HG02981 (cell line): ENCODE data around the gene ZDHHC14.
A peak's percentile ranks its signal among the peaks of the same experiment; 100 is the strongest.

Source experiments
- ATAC-seq: cut with Tn5 transposase; IDR thresholded peaks from one replicate; pipeline ENCODE4 v1.9.1; 2021; ENCODE audit warnings: mild to moderate bottlenecking, moderate library complexity; ENCODE audit not compliant: unreplicated experiment

ZDHHC14 gene

GRCh38 chr6:157530126-157530525, 149.1 kb downstream of the ZDHHC14 start:
- no peak for ATAC-seq

DNA sequence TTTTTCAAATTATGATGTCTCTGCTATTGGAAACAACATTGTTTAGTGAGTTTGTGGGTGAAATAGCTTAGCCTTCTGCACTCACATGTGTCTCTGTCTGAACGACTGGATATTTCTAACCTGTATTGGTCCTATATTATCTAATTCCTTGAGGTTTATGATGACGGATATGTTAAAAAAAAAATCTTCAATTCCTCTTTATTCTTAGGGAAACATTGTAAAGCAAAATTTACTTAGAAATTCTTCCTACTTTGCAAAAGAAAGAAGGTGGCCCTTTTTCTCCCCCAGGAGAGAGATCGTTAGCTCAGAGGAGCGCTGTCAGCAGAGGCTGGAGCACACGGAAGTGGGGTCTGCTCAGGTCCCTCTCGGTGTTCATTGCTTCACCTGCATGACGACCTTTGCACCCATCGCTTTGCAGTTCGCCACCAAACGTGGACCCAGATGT, 149.8 kb downstream of the ZDHHC14 start:
- ATAC-seq: no peak

GRCh38 chr6:157531169-157531985, 150.4 kb downstream of the ZDHHC14 start:
- no peak for ATAC-seq

DNA sequence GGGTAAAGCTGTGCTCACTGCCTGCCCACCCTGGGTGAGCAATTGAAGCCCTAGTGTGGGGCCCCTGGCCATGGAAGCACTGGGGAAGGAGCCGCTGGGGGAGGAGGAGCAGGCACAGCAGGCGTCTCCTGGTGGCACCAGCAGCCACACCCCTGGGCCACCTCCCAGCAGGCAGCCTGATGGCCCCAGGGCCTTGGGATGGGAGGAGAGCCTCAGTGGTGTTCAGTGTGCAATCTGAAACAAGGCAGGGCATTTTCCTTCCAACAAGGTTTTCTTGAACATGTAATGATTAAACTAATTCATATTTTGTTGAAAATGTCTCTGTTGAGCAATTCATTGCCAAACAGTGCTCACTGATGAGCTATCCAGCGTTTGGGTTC, 151.0 kb downstream of the ZDHHC14 start:
- ATAC-seq: no peak

DNA sequence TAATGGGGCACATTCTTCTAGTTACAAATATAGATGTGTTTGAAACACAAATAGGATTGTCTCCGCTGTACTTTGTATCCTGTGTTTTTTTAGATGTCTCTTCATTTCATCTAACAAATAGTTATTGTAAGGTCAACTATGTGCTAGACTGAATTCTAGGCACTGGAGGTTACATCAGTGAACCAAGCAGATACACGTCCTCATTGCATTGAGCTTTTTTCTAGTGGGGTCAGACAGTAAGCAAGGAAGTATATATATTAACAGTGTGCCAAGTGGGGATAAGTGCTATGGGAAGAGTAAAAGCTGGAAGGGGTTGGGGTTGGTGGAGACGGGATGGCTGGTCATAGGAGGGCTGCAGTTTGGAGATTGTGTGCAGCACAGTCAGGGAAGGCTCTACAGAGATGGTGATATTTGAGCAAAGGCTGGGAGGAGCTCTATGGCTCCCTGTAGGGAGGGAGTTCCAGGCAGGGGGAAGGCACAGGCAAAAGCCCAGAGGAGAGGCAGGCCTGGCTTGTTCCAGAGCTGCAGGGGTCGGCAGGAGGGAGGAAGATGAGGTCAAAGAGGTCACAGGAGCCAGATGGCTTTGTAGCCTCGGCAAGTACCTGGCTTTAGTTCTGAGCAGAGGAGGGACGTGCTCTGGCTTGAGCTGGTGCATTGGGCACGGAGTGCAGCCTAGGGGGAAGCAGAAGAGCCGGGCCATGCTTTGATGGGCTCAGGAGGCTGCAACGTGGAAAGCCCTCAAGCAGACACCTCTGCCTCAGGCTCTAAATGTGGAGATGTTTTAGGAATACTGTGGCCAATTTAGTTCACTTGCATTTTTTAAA, 152.3 kb downstream of the ZDHHC14 start:
- ATAC-seq: no peak

DNA sequence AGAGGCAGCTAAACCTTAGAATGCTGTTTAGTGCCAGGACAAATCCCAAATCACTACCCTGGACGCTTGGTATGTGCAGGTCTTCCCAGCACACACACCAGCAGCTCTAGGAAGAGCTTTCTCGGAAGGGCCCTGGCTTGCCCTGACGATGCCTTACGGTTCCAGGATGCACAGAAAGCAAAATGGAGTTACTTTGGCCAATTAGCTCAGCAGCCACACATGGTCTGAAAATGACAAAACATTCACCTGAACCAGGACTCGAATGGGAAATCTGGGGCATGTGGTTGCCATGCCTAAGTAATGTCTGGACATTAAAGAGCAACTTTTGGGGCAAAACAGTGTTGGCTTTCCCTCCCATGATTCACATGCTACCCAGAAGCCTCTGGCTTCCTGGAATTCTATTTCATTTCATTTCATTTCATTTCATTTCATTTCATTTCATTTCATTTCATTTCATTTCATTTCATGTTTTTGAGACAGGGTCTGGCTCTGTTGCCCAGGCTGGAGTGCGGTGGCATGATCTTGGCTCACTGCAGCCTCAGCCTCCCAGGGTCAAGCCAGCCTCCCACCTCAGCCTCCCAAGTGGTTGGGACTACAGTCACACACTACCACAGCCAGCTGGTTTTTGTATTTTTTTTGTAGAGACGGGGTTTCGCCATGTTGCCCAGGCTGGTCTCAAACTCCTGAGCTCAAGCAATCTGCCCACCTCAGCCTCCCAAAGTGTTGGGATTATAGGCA, 153.3 kb downstream of the ZDHHC14 start:
- ATAC-seq: no peak

GRCh38 chr6:157534977-157535339, 154.0 kb downstream of the ZDHHC14 start:
- no peak for ATAC-seq

- ATAC-seq: peak; percentile 71
Observed at GRCh38 chr6:157535340-157536222, 154.6 kb downstream of the ZDHHC14 start.

DNA sequence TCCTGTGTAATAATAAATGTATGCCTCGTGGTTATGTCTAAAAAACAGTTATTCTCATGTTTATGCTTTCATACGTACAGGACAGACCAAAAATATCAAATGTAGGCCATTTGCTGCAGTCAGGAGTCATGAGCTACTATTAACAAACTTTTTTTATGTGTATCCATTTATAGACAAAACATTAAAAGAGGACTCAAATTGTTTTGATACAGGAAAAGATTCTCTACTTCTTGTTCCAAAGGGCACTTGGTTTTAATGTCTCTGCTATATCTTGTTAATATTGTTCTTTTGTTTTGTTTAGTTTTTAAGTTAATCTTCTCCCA, 155.2 kb downstream of the ZDHHC14 start:
- ATAC-seq: no peak

- ATAC-seq: no peak
Observed at GRCh38 chr6:157537556-157537955, 156.6 kb downstream of the ZDHHC14 start.

DNA sequence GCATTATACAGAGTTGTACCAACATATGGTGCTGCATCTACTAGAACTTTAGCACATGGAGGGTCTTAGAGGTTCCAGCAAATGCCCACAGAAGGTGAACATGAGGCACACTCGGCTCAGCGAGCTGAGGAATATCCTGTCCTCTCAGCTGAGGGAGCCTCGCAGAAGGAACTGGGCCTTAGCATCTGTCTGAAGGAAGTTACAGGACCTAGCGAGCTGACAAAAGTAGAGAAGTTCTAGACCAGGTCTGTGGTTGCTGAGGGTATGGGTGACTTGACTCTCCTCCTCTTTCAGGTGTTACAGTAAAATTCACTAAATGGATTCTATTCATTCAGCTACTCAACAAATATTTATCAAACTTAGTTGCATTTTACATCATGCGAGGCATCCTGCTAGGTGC, 157.2 kb downstream of the ZDHHC14 start:
- peak; percentile 42 for ATAC-seq

DNA sequence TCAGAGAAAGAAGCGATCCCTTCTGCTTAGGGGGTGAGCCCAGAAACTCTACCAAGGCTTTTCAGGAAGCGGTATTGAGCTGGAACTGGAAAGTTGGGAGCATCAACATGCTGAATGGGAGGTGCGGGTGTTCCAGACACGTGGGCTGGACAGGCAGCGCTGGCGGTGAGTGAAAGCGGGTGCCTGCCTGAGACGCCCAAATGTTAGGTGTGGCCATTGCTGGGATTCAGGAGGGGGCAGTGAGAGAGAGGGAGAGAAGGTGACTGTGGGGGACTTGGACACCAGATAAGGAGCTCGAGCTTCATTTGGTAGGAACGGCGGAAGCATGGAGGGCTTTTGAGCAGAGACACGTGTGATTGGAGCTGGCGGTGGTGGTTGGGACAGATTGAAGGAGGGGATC, 157.7 kb downstream of the ZDHHC14 start:
- ATAC-seq: no peak

DNA sequence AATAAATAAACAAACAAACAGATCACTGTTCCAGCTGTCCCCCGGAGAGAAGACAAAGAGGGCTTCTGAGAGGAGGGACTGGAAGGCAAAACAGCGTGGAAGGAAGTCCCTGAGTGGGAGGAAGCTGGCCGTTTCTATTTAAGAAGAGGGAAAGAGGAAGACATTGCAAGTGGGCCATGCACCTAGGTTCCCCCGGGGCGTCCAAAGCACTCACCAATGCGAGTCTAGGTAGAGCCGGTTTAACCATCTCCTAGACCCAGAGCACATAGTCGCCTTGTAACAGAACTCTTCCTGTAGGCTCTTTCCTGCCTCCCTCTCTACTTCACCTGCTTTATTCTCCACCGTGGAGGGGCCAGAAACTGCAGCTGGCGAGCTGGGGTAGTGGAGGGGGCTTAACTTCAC, 158.4 kb downstream of the ZDHHC14 start:
- ATAC-seq: no peak

- ATAC-seq: no peak
Observed at GRCh38 chr6:157539900-157540752, 159.1 kb downstream of the ZDHHC14 start.

- ATAC-seq: no peak
Observed at GRCh38 chr6:157541618-157542413, 160.8 kb downstream of the ZDHHC14 start.

DNA sequence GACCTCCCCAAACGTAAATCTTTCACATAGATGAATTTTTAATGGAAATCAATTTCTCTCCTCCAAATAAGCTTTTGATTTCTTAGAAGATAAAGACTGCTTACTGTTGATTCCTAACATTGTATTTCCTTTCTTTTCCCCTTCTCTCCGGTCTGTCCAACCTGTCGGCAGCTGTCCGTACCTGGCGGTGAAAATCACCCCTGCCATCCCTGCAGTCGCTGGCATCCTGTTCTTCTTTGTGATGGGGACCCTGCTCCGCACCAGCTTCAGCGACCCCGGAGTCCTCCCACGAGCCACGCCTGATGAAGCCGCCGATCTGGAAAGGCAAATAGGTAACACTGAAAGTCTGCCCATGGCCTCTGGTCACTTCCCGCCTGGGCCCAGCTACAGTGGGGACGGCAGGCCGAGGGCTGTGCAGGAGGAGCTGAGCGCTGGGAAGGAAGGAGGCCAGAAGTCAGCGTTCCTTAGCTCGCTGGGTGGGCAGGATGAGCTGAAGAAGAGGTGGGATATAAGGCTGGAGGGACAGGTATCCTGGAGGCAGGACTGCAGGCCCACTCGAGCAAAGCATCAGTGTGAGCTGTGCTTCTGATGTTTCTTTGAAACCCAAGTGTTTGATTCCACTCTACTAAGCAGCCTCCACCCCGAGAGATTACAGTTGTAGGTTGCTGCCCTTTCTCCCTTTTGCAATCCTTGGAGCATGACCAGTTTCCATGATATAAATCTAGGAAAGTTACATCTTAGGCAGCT, 161.6 kb downstream of the ZDHHC14 start:
- ATAC-seq: no peak

DNA sequence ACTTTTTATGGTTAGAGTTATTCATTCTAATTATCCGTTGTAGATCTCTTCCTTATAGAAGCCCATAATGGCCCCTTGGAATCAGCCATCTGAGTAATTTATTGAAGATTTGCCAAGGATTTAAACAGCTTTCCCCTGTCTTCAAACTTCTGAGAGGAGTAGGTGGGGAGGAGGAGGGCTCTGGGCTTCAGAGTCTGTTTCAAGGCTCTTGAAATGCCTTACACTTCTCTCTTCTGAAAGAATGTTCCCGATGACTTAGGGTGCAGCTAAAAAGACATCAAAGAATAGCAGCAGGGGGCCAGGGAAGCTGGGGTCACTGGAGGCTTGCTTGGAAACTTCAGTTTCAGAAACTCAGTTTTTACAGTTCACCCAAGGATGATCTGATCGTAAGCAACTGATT, 165.3 kb downstream of the ZDHHC14 start:
- ATAC-seq: no peak

GRCh38 chr6:157547112-157547511, 166.1 kb downstream of the ZDHHC14 start:
- ATAC-seq: no peak
